ENCODE measurements around the gene PTPRR.

PTPRR gene

GRCh38 chr12:70645494-70646317 lies 274.8 kb downstream of the PTPRR start:
- no peak for DNase-seq (ENCODE audit: low read depth)

GRCh38 chr12:70644861-70645260 lies 275.7 kb downstream of the PTPRR start:
- DNase-seq (ENCODE audit: low read depth), result no peak

- DNase-seq (ENCODE audit: low read depth), result no peak
Measured at GRCh38 chr12:70643939-70644338, 276.6 kb downstream of the PTPRR start.

GRCh38 chr12:70641691-70642090 lies 278.8 kb downstream of the PTPRR start:
- no peak for DNase-seq (ENCODE audit: low read depth)

GRCh38 chr12:70640901-70641300 lies 279.6 kb downstream of the PTPRR start:
- DNase-seq (ENCODE audit: low read depth), result no peak

GRCh38 chr12:70639535-70639934 lies 281.0 kb downstream of the PTPRR start:
- DNase-seq (ENCODE audit: low read depth), result no peak

GRCh38 chr12:70638639-70639360 lies 281.7 kb downstream of the PTPRR start:
- no peak for DNase-seq (ENCODE audit: low read depth)

- DNase-seq (ENCODE audit: low read depth), result no peak
Measured at GRCh38 chr12:70637303-70638085, 283.0 kb downstream of the PTPRR start, which contains the start of gene PTPRB. Gene PTPRB (minus strand): TSS chr12:70637429. CDS start chr12:70637395, 34 bp downstream.

GRCh38 chr12:70635755-70636154 lies 284.8 kb downstream of the PTPRR start:
- no peak for DNase-seq (ENCODE audit: low read depth)

- no peak for DNase-seq (ENCODE audit: low read depth)
Measured at GRCh38 chr12:70628701-70629480, 291.6 kb downstream of the PTPRR start.

GRCh38 chr12:70627677-70628076 lies 292.9 kb downstream of the PTPRR start:
- DNase-seq (ENCODE audit: low read depth), result no peak

- DNase-seq (ENCODE audit: low read depth), result no peak
Measured at GRCh38 chr12:70626180-70626579, 294.4 kb downstream of the PTPRR start.

- no peak for DNase-seq (ENCODE audit: low read depth)
Measured at GRCh38 chr12:70619471-70620152, 300.9 kb downstream of the PTPRR start.

- no peak for DNase-seq (ENCODE audit: low read depth)
Measured at GRCh38 chr12:70618371-70618770, 302.2 kb downstream of the PTPRR start.

GRCh38 chr12:70617450-70617849 lies 303.1 kb downstream of the PTPRR start:
- DNase-seq (ENCODE audit: low read depth), result no peak

GRCh38 chr12:70615174-70615866 lies 305.2 kb downstream of the PTPRR start:
- no peak for DNase-seq (ENCODE audit: low read depth)

- no peak for DNase-seq (ENCODE audit: low read depth)
Measured at GRCh38 chr12:70609739-70610491, 310.6 kb downstream of the PTPRR start.

- DNase-seq (ENCODE audit: low read depth), result no peak
Measured at GRCh38 chr12:70609203-70609602, 311.3 kb downstream of the PTPRR start.

- no peak for DNase-seq (ENCODE audit: low read depth)
Measured at GRCh38 chr12:70608184-70608583, 312.4 kb downstream of the PTPRR start.

- no peak for DNase-seq (ENCODE audit: low read depth)
Measured at GRCh38 chr12:70607107-70607506, 313.4 kb downstream of the PTPRR start.

All from stimulated activated CD8-positive, alpha-beta memory T cell treated with anti-CD3 and anti-CD28 coated beads, Interleukin-15, amount 100 ng/mL, for 24 hours (primary cell).